Progenitor cell of endocrine pancreas (in vitro differentiated cells): ENCODE measurements around the gene CDKL2. TPM values are rescaled to one million over a fixed set of nuclear protein-coding genes. Genes with fewer than 3 reads are reported as not detected.
A peak's percentile ranks its signal among the peaks of the same experiment; 100 is the strongest.

Experiments
- DNase-seq: peaks from one replicate; pipeline ENCODE4 v3.0.0; 2021; ENCODE audit warnings: low spot score; ENCODE audit not compliant: unreplicated experiment
- H3K27ac Mint-ChIP-seq: 2 replicates; pipeline ENCODE4 v1.8.0; 2021; ENCODE audit warnings: mild to moderate bottlenecking, moderate library complexity, mixed read lengths
- H3K27me3 Mint-ChIP-seq: 2 replicates; pipeline ENCODE4 v1.8.0; 2021; ENCODE audit warnings: mixed read lengths
- H3K36me3 Mint-ChIP-seq: 2 replicates; pipeline ENCODE4 v1.8.0; 2022; ENCODE audit warnings: mixed read lengths; ENCODE audit not compliant: insufficient read depth
- H3K4me1 Mint-ChIP-seq: 2 replicates; pipeline ENCODE4 v1.8.0; 2021; ENCODE audit warnings: low read depth, mixed read lengths
- H3K4me3 Mint-ChIP-seq: 2 replicates; pipeline ENCODE4 v1.8.0; 2021; ENCODE audit warnings: low read depth, mild to moderate bottlenecking, moderate library complexity, mixed read lengths
- H3K9me3 Mint-ChIP-seq: 2 replicates; pipeline ENCODE4 v1.8.0; 2021; ENCODE audit warnings: low read depth, mixed read lengths
- CTCF ChIP-seq: fragments of 200-600 bp; sonication (generic); IDR thresholded peaks from one replicate; pipeline ENCODE4 v1.5.0; 2021; ENCODE audit warnings: antibody characterized with exemption, mild to moderate bottlenecking; ENCODE audit not compliant: unreplicated experiment
- total RNA-seq: library from RNA; stranded (reverse); gene quantifications from 2 replicates; pipeline ENCODE4 v1.2.1, GENCODE V29; 2021

Gene CDKL2
- total RNA-seq, 1 donor from 2014 or later, result 3.0 TPM

GRCh38 chr4:75633846-75634245 lies 3.5 kb upstream of the CDKL2 start:
- TF ChIP-seq CTCF, result no peak
- peaks cover 4% of the 10 kb centered on the region for H3K27me3 Mint-ChIP-seq
- no peak overlapping the region for H3K27ac Mint-ChIP-seq
- H3K36me3 Mint-ChIP-seq, result no peaks in the 10 kb centered on the region
- H3K9me3 Mint-ChIP-seq, result no peaks in the 10 kb centered on the region
- no peak for DNase-seq
- no peak overlapping the region for H3K4me3 Mint-ChIP-seq
- H3K4me1 Mint-ChIP-seq, result peaks cover 6% of the 10 kb centered on the region

- Mint-ChIP-seq H3K4me3 (peak overlapping the region; percentile 82), H3K27ac (peak overlapping the region; percentile 96), H3K4me1 (peaks cover 6% of the 10 kb centered on the region), H3K27me3 (peaks cover 4% of the 10 kb centered on the region), H3K9me3 (no peaks in the 10 kb centered on the region), H3K36me3 (no peaks in the 10 kb centered on the region)
- no peak for TF ChIP-seq CTCF
- no peak for DNase-seq
These were observed 605 bp upstream of the CDKL2 start for GRCh38 chr4:75630937-75631329.

- no peak overlapping the region for H3K4me3 Mint-ChIP-seq
- H3K27ac Mint-ChIP-seq, result no peak overlapping the region
- peaks cover 6% of the 10 kb centered on the region for H3K4me1 Mint-ChIP-seq
- no peaks in the 10 kb centered on the region for H3K36me3 Mint-ChIP-seq
- peaks cover 4% of the 10 kb centered on the region for H3K27me3 Mint-ChIP-seq
- no peaks in the 10 kb centered on the region for H3K9me3 Mint-ChIP-seq
- TF ChIP-seq CTCF, result no peak
- no peak for DNase-seq
These were observed 1.1 kb downstream of the CDKL2 start for GRCh38 chr4:75629239-75629638.

- no peak for TF ChIP-seq CTCF
- H3K9me3 Mint-ChIP-seq, result no peaks in the 10 kb centered on the region
- H3K4me3 Mint-ChIP-seq, result no peak overlapping the region
- H3K27ac Mint-ChIP-seq, result no peak overlapping the region
- no peak for DNase-seq
- H3K27me3 Mint-ChIP-seq, result no peaks in the 10 kb centered on the region
- H3K4me1 Mint-ChIP-seq, result no peaks in the 10 kb centered on the region
- H3K36me3 Mint-ChIP-seq, result no peaks in the 10 kb centered on the region
These were observed 7.3 kb downstream of the CDKL2 start for GRCh38 chr4:75623026-75623425.

- H3K27me3 Mint-ChIP-seq, result no peaks in the 10 kb centered on the region
- peaks cover 2% of the 10 kb centered on the region for H3K9me3 Mint-ChIP-seq
- no peak overlapping the region for H3K27ac Mint-ChIP-seq
- H3K36me3 Mint-ChIP-seq, result peaks cover under 1% of the 10 kb centered on the region
- TF ChIP-seq CTCF, result no peak
- no peak overlapping the region for H3K4me3 Mint-ChIP-seq
- no peaks in the 10 kb centered on the region for H3K4me1 Mint-ChIP-seq
- no peak for DNase-seq
These were observed 8.6 kb downstream of the CDKL2 start for GRCh38 chr4:75621715-75622114.

GRCh38 chr4:75612306-75612705 lies 18.0 kb downstream of the CDKL2 start:
- peaks cover 16% of the 10 kb centered on the region for H3K9me3 Mint-ChIP-seq
- TF ChIP-seq CTCF, result no peak
- H3K27me3 Mint-ChIP-seq, result no peaks in the 10 kb centered on the region
- H3K4me1 Mint-ChIP-seq, result no peaks in the 10 kb centered on the region
- no peak overlapping the region for H3K4me3 Mint-ChIP-seq
- H3K27ac Mint-ChIP-seq, result no peak overlapping the region
- H3K36me3 Mint-ChIP-seq, result peaks cover 8% of the 10 kb centered on the region
- no peak for DNase-seq
